Smooth muscle cell (in vitro differentiated cells): Measurements from ENCODE around the gene SRRM1. TPM values are rescaled to one million over a fixed set of nuclear protein-coding genes. Genes with fewer than 3 reads are reported as not detected.

Experiments used
- DNase-seq: peaks from one replicate; lab custom pipeline; 2025; ENCODE audit not compliant: unreplicated experiment; lab: John Stamatoyannopoulos, UW
- H2AFZ ChIP-seq: fragments of 200-600 bp; sonication (generic); 2 replicates; pipeline ENCODE4 v1.6.0; 2016; ENCODE audit warnings: antibody characterized with exemption, low read depth, mild to moderate bottlenecking
- H3F3A ChIP-seq: fragments of 200-600 bp; sonication (generic); 2 replicates; pipeline ENCODE4 v1.6.0; 2017; ENCODE audit warnings: antibody characterized with exemption, low read depth
- H3K27ac ChIP-seq: fragments of 200-600 bp; sonication (generic); 2 replicates; pipeline ENCODE4 v1.5.1; 2016; ENCODE audit warnings: low read depth, mild to moderate bottlenecking
- H3K27me3 ChIP-seq: fragments of 200-600 bp; sonication (generic); 2 replicates; pipeline ENCODE4 v1.6.1; 2016; ENCODE audit warnings: low read depth, mild to moderate bottlenecking
- H3K36me3 ChIP-seq: fragments of 200-600 bp; sonication (generic); 2 replicates; pipeline ENCODE4 v1.5.1; 2016; ENCODE audit warnings: low read depth
- H3K4me1 ChIP-seq: fragments of 200-600 bp; sonication (generic); 2 replicates; pipeline ENCODE4 v1.5.1; 2016; ENCODE audit warnings: low read depth
- H3K4me2 ChIP-seq: fragments of 200-600 bp; sonication (generic); 2 replicates; pipeline ENCODE4 v1.6.0; 2016; ENCODE audit warnings: mild to moderate bottlenecking
- H3K4me3 ChIP-seq: fragments of 200-600 bp; sonication (generic); 2 replicates; pipeline ENCODE4 v1.5.1; 2016; ENCODE audit warnings: mild to moderate bottlenecking
- H3K79me2 ChIP-seq: fragments of 200-600 bp; sonication (generic); 2 replicates; pipeline ENCODE4 v1.6.0; 2016; ENCODE audit warnings: low read depth, mild to moderate bottlenecking
- H3K9ac ChIP-seq: fragments of 200-600 bp; sonication (generic); 2 replicates; pipeline ENCODE4 v1.6.0; 2016; ENCODE audit warnings: low read depth
- H3K9me3 ChIP-seq: fragments of 200-600 bp; sonication (generic); replicated peaks from 2 replicates; pipeline ENCODE4 v1.5.1; 2016; ENCODE audit warnings: low read depth
- H4K20me1 ChIP-seq: fragments of 200-600 bp; sonication (generic); 2 replicates; pipeline ENCODE4 v1.6.0; 2016; ENCODE audit warnings: low read depth
- WGBS: methylation state at CpG from one replicate; pipeline ENCODE4 v1.1.7; 2016; ENCODE audit warnings: low lambda C conversion rate; 5-methylcytosine and 5-hydroxymethylcytosine counted together
- polyA plus RNA-seq: library from polyadenylated mRNA; unstranded; fragments of >200 nt; fragmentation: Nextera tagmentation; extraction: Ambion mirVana; gene quantifications from 2 replicates; pipeline ENCODE4 v1.2.1, GENCODE V29; 2016
- total RNA-seq: library from RNA; depleted of rRNA; stranded (reverse); fragments of >200 nt; gene quantifications from 2 replicates; pipeline ENCODE4 v1.2.3, GENCODE V29; 2014
- TF ChIP-seq, protein P1 (sequence below): fragments of 200-600 bp; sonication (generic); IDR thresholded peaks from 2 replicates; pipeline ENCODE4 v1.5.1; 2017; ENCODE audit warnings: borderline replicate concordance, mild to moderate bottlenecking, antibody characterized with exemption; ENCODE audit not compliant: insufficient read depth, poor library complexity, severe bottlenecking

The SRRM1 gene
- total and polyA plus RNA-seq, 2 experiments from 2014 or later: 53.8 to 96.0 TPM

DNA sequence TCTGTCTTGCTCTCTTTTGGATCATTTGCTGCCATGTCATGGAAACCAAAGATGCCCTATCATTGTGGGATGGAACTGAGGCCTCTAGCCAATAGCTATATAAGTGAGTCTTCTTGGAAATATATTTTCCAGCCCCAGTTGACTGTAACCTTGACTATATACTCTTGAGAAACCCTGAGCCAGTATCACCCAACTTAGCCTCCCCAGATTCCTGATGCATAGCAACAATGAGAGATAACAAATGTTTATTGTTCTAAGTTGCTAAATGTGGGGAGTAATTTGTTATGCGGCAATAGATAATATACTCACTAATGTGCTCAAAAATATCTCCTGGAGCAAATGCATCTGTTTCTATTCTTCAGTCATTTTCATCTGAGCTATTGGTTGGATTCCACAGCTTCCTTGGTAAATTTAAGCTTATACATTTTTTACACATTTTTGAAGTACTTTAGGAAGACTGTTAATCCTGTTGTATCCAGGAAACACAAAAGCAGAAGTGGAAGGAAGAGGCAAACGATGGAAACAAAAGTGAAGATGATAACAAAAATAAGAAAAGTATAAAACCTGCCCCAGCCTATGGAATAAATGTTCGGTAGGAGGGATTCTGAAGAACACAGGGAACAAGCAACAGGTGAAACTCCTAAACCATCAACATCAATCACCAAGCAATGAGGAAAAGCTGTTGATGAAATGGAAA, 6.3 kb upstream of the SRRM1 start:
- 84% methylated on average over 3 of the region's 3 CpGs for WGBS
- H3F3A ChIP-seq: no peaks in the 10 kb centered on the region
- no peak overlapping the region for H3K4me3 ChIP-seq
- no peak for DNase-seq
- no peak overlapping the region for H3K27ac ChIP-seq
- H3K27me3 ChIP-seq: no peaks in the 10 kb centered on the region
- H3K4me2 ChIP-seq: no peak overlapping the region
- no peak overlapping the region for H2AFZ ChIP-seq
- no peaks in the 10 kb centered on the region for H3K36me3 ChIP-seq
- H3K9ac ChIP-seq: no peak overlapping the region
- no peaks in the 10 kb centered on the region for H3K9me3 ChIP-seq
- no peaks in the 10 kb centered on the region for H4K20me1 ChIP-seq
- no peaks in the 10 kb centered on the region for H3K4me1 ChIP-seq
- H3K79me2 ChIP-seq: no peaks in the 10 kb centered on the region
- TF ChIP-seq, protein P1, sequence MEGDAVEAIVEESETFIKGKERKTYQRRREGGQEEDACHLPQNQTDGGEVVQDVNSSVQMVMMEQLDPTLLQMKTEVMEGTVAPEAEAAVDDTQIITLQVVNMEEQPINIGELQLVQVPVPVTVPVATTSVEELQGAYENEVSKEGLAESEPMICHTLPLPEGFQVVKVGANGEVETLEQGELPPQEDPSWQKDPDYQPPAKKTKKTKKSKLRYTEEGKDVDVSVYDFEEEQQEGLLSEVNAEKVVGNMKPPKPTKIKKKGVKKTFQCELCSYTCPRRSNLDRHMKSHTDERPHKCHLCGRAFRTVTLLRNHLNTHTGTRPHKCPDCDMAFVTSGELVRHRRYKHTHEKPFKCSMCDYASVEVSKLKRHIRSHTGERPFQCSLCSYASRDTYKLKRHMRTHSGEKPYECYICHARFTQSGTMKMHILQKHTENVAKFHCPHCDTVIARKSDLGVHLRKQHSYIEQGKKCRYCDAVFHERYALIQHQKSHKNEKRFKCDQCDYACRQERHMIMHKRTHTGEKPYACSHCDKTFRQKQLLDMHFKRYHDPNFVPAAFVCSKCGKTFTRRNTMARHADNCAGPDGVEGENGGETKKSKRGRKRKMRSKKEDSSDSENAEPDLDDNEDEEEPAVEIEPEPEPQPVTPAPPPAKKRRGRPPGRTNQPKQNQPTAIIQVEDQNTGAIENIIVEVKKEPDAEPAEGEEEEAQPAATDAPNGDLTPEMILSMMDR: no peak

- Histone ChIP-seq H3K36me3 (no peaks in the 10 kb centered on the region), H3F3A (no peaks in the 10 kb centered on the region), H3K27me3 (no peaks in the 10 kb centered on the region), H3K4me3 (no peak overlapping the region), H3K9ac (no peak overlapping the region), H3K4me2 (no peak overlapping the region), H2AFZ (no peak overlapping the region), H3K27ac (no peak overlapping the region), H3K4me1 (no peaks in the 10 kb centered on the region), H3K9me3 (no peaks in the 10 kb centered on the region), H4K20me1 (peaks cover 6% of the 10 kb centered on the region), H3K79me2 (peaks cover 10% of the 10 kb centered on the region)
- 95% methylated on average over 2 of the region's 2 CpGs for WGBS
- DNase-seq: no peak
- TF ChIP-seq, protein P1: no peak
Measured at GRCh38 chr1:24639094-24639493, 4.0 kb upstream of the SRRM1 start.

GRCh38 chr1:24639881-24640280, 3.2 kb upstream of the SRRM1 start:
- Histone ChIP-seq H3K79me2 (peaks cover 18% of the 10 kb centered on the region), H3K9ac (no peak overlapping the region), H3K4me1 (peaks cover 8% of the 10 kb centered on the region), H3K36me3 (no peaks in the 10 kb centered on the region), H3F3A (no peaks in the 10 kb centered on the region), H3K27ac (no peak overlapping the region), H3K4me3 (no peak overlapping the region), H3K27me3 (no peaks in the 10 kb centered on the region), H3K4me2 (no peak overlapping the region), H3K9me3 (no peaks in the 10 kb centered on the region), H2AFZ (no peak overlapping the region), H4K20me1 (peaks cover 13% of the 10 kb centered on the region)
- no peak for DNase-seq
- 86% methylated on average over 4 of the region's 4 CpGs for WGBS
- TF ChIP-seq, protein P1: no peak

DNA sequence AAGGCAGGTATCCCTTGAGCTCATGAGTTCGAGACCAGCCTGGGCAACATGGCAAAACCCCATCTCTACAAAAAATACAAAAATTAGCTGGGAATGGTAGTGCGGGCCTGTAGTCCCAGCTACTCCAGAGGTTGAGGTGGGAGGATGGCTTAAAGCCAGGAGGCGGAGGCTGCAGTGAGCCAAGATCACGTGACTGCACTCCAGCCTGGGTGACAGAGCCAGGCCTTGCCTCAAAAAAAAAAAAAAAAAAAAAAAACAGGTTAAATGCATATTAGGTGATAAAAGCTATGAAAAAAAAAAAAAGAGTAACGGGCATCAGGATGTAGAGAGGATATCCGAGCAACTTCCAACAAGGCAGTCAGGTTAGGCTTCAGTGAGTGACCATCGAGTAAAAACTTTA, 2.8 kb upstream of the SRRM1 start:
- Histone ChIP-seq H4K20me1 (peaks cover 17% of the 10 kb centered on the region), H3K79me2 (peaks cover 22% of the 10 kb centered on the region), H3K4me1 (peaks cover 10% of the 10 kb centered on the region), H2AFZ (no peak overlapping the region), H3K4me3 (no peak overlapping the region), H3K9ac (no peak overlapping the region), H3K36me3 (no peaks in the 10 kb centered on the region), H3F3A (no peaks in the 10 kb centered on the region), H3K9me3 (no peaks in the 10 kb centered on the region), H3K27ac (no peak overlapping the region), H3K4me2 (no peak overlapping the region), H3K27me3 (no peaks in the 10 kb centered on the region)
- TF ChIP-seq, protein P1: no peak
- DNase-seq: no peak
- 83% methylated on average over 7 of the region's 7 CpGs for WGBS
